Thoracic aorta endothelial cell (primary cell): ENCODE results near the gene MAN1B1. TPM values are rescaled to one million over a fixed set of nuclear protein-coding genes. Genes with fewer than 3 reads are reported as not detected.

Experiments used
- small RNA-seq: library from RNA; depleted of rRNA; stranded (forward); fragments of <200 nt; gene quantifications from one replicate; pipeline ENCODE3, GENCODE V24; 2012
- total RNA-seq: library from RNA; depleted of rRNA; stranded (reverse); fragments of >200 nt; gene quantifications from 2 replicates; pipeline ENCODE4 v1.2.3, GENCODE V29; 2012

MAN1B1 gene
- total RNA-seq, result 45.7 and 53.3 TPM in 2 replicates

DNA sequence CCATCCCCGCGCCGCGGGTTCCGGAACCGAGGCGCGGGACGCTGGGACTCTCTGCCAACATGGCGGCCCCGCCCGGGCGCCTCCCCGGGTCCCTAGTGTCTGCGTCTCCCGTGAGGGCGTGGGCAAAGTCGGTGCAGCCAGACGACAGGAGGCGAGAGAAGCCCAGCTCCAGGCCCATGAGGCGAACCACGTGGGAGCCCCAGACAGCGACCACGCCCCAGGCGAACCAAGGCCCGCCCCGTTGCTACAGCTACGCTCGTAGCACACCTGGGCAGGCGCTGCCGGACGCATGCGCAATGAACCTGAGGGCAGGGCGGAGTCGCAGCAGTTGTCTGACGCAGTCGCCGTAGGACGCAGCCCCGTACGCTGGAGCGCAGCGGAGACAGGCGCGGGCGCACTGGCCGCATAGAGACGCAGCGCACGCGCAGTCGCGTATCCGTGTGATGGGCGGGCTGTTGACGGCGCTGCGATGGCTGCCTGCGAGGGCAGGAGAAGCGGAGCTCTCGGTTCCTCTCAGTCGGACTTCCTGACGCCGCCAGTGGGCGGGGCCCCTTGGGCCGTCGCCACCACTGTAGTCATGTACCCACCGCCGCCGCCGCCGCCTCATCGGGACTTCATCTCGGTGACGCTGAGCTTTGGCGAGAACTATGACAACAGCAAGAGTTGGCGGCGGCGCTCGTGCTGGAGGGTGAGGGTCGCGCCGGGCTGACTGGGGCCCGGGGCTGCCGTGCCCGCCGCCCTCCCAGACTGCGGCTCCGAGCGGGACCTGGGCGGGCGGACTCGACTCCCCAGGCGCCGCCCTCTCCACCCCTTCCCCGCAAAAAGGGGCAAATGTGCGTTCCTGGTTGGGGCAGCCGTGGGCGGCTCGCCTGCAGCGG lies at the start of gene MAN1B1:
MAN1B1 (plus strand) TSS at position 455 of the 878 bp plus-strand sequence; CDS start at position 470, 15 bp downstream.

DNA sequence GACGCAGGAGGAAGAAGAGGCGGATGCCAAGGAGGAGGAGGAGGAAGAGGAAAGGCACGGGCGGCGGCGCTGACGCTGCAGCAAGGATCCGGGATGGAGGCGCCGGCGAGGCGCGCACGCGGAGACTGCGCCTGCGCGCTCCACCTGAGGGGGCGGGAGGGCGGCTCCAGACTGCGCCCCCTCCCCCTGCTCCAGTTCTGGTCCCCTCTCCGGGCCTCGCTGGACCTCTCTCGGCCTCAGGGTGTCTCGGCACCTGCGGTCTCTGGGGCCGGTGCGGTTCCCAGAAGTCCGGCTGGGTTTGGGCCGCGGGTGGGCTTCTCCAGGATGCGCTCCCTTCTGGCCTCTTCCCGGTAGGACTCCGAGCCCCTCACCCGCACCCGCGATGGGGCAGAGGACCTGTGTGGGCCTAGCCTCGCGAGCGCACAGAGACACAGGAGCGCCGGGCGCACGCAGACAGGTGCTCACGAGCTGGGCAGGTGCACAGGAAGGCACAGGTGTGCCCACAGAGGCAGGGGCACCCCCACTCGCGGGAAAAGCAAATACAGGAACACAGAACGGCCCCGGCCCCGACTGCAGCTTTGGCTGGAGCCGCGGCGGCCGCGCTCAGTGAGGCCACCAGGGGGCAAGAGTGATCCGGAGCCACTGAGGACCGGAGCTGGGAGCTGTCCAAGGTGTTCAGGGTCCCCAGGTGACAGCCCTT lies 40.5 kb upstream of the MAN1B1 start, which contains the start of gene NPDC1:
NPDC1 (minus strand) TSS at position 90 of the 700 bp plus-strand sequence. CDS start 188 bp downstream, outside the sequence.

DNA sequence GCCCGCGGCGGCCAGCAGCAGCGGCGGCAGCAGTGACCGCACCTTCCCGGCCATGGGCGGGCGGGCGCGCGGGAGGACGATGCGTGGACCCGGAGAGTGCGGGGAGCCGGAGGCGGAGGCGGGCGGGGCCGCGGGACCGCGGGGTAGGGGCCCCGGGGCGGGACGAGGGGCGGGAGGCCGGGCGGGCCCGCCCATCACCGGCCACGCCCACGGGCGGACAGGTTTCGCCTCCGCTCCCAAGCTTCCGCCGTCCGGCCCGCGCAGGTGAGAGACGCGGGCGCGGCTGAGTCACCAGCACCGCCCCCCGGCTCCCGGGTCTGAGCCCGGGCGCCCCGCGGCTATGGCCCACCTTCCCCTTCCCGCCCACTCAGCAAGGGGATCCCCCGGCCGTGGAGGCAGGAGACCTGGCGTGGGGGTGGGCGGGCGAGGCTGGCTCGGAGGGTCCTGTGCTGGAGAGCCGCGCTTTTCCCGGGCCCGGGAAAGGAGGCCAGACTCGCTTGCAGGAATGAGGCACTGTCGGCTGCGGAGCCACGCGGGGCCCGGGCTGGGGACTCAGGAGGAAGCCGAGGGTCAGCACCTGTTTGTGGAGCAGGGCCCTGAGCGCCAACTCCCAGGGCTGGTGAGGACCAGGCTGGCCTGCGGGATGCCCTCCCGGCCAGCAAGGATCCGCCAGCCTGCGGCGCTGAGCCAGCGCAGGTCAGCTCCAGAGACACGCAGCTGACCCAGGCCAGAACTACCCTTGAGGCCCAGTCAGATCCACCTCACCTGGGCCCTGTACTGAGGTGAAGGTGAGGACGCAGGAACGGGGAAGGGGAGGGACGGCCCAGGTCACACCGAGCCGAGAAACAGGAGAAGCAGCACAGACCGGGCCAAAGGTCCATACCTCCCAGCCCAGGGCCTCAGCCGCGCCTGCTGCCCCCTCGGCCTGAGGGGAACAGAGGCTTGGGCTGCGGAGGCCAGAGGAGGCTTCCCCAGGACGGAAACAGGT lies 32.5 kb upstream of the MAN1B1 start, which contains the start of gene ENTPD2:
ENTPD2 (minus strand) TSS at position 118 of the 988 bp plus-strand sequence; CDS start at position 54, 64 bp downstream.

DNA sequence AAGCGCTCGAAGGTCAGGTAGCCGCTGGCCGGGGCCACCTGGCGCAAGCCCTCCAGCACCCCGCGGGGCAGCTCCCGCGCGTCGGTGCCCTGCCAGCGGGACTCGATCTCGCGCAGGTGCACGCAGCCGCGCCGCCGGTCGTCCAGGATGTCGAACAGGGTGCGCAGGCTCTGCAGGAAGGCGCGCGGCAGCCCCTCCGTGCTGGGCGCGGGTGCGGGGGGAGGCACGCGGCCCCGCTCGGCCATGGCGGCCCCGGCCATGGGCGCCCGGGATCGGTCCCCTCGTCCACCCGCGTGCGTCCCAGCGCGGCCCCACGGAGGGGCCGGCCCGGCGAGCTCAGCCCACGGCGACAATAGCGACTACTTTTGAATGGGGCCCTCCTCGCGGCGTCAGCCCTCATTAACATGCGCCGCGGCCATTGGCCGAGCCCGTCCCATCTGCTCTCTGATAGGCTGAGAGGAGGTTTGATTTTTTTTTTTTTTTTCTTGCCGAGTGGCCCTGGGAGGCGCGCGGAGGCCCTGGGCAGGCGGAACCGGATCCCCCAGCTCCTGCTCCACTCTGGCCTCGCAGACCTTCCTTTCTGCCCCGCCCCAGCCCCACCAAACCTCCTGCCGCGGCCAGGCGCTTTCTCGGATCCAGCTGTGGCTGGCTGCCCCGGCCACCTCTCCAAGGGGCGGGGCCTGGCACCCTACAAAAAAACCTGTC lies 16.4 kb upstream of the MAN1B1 start, which contains the start of gene SAPCD2:
SAPCD2 (minus strand) TSS at position 357 of the 705 bp plus-strand sequence; CDS start at position 260, 97 bp downstream.

DNA sequence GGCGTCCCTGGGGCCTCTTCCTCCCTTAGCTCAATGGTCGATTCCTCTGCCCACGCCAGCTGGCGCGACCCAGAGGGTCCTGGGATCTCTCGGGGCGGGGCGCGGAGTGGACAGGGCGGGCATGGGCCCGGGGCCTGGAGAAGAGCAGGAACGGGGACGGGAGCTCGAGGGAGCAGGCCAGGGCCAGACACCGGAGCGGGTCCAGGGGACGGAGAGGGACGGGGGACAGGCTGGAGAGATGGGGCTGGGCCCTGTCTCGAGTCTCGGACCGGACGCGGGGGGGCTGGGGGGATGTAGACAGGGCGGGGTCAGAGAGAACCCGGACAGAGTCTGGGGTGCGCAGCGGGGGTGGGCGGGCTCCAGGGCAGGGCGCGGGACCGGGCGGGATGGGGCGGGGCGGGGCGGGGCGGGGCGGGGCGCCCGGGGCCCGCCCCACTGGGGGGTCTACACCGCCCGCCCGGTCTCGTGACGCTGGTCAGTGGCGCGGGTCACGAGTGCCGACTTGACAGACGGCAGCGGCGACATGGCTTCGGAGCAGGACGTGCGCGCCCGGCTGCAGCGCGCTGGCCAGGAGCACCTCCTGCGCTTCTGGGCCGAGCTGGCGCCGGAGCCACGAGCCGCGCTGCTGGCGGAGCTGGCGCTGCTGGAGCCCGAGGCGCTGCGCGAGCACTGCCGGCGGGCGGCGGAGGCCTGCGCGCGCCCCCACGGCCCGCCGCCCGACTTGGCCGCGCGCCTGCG lies 9.6 kb upstream of the MAN1B1 start, which contains the start of gene UAP1L1:
UAP1L1 (plus strand) TSS at position 508 of the 738 bp plus-strand sequence; CDS start at position 524, 16 bp downstream.

DNA sequence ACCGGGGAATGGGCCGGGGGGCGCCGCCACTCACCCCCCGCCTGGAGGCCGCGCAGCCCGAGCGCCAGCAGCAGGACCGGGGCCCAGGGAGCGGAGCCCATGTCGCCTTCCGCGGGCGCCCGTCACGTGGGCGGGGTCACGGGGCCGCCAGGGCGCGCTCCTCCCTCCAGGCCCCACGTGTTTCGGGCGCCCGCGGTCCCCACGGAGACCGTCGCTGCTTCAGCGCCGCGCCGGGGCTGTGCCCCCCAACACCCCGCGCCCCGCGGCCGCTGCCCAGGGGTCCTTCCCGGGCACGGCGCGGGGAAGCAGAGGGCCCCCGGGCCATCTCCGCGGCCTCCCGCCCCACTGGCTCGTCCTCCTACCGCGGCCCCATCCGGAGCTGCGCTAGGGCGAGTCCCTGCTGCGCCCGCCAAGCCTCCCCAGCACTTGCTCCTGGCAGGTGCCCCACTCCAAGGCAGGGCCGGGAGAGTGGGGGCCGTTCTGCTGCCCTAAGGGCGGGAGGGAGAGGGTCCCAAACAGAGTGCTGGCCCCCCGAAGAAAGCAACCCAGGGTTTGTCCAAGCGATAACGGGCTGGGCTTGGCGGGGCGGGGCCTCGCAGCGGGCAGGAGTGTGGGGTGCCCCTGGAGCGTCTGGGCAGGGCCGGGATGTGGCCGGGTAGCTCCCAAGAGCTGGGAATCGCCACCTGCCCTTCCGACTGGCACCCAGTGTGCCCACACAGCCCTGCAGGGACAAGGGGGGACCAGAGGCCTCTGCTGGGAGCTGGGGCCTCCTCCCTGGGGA lies 28.0 kb downstream of the MAN1B1 start, which contains the start of gene DPP7:
DPP7 (minus strand) TSS at position 121 of the 781 bp plus-strand sequence; CDS start at position 101, 20 bp downstream.

DNA sequence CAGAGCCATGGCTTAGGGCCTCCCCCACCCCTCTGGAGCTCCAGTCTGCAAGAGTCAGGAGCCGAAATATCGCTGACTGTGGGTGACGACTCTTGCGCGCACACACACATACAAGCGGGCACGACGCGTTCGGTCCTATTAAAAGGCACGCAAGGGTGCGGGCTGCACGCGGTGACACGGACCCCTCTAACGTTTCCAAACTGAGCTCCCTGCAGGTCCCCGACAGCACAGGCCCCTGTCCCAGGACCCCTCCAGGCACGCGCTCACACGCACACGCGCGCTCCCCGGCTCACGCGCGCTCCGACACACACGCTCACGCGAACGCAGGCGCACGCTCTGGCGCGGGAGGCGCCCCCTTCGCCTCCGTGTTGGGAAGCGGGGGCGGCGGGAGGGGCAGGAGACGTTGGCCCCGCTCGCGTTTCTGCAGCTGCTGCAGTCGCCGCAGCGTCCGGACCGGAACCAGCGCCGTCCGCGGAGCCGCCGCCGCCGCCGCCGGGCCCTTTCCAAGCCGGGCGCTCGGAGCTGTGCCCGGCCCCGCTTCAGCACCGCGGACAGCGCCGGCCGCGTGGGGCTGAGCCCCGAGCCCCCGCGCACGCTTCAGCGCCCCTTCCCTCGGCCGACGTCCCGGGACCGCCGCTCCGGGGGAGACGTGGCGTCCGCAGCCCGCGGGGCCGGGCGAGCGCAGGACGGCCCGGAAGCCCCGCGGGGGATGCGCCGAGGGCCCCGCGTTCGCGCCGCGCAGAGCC lies 52.1 kb downstream of the MAN1B1 start, which contains the start of gene GRIN1:
GRIN1 (plus strand) TSS at position 433 of the 746 bp plus-strand sequence. CDS start 333 bp downstream, outside the sequence.

Small RNA genes within 50 kb of the gene (small RNA-seq; reads per million reads assigned to genes)
- not detected for gene RF00153

Other genes with a start within 250 kb of the MAN1B1 start
- gene AJM1, start 244.5 kb upstream of the MAN1B1 start, total RNA-seq, result 0.66 and 0.72 TPM in 2 replicates
- 51.4 and 81.0 TPM in 2 replicates for gene PHPT1, start 237.6 kb upstream of the MAN1B1 start, total RNA-seq
- 1.9 and 2.0 TPM in 2 replicates for gene MAMDC4, start 234.6 kb upstream of the MAN1B1 start, total RNA-seq
- 173 and 174 TPM in 2 replicates for gene EDF1, start 220.7 kb upstream of the MAN1B1 start, total RNA-seq
- 11.0 and 14.3 TPM in 2 replicates for gene TRAF2, start 200.5 kb upstream of the MAN1B1 start, total RNA-seq
- gene FBXW5, start 142.2 kb upstream of the MAN1B1 start, total RNA-seq, result 95.3 and 115 TPM in 2 replicates
- gene C8G, start 141.7 kb upstream of the MAN1B1 start, total RNA-seq, result not detected in 2 replicates
- not detected in 2 replicates for gene LCN12, start 134.7 kb upstream of the MAN1B1 start, total RNA-seq
- not detected in 2 replicates for gene PTGDS, start 109.5 kb upstream of the MAN1B1 start, total RNA-seq
- gene LCNL1, start 104.0 kb upstream of the MAN1B1 start, total RNA-seq, result not detected in 2 replicates
- gene PAXX, start 94.6 kb upstream of the MAN1B1 start, total RNA-seq, result 16.6 and 17.4 TPM in 2 replicates
- gene CLIC3, start 90.4 kb upstream of the MAN1B1 start, total RNA-seq, result 0.14 and 0.27 TPM in 2 replicates
- 11.0 and 12.3 TPM in 2 replicates for gene ABCA2, start 58.7 kb upstream of the MAN1B1 start, total RNA-seq
- gene FUT7, start 54.9 kb upstream of the MAN1B1 start, total RNA-seq, result not detected in 2 replicates
- gene NPDC1, start 40.8 kb upstream of the MAN1B1 start, total RNA-seq, result 39.0 and 47.4 TPM in 2 replicates
- gene ENTPD2, start 32.9 kb upstream of the MAN1B1 start, total RNA-seq, result not detected in 2 replicates
- 19.7 and 36.7 TPM in 2 replicates for gene SAPCD2, start 16.4 kb upstream of the MAN1B1 start, total RNA-seq
- 16.2 and 20.7 TPM in 2 replicates for gene UAP1L1, start 9.5 kb upstream of the MAN1B1 start, total RNA-seq
- 55.6 and 69.3 TPM in 2 replicates for gene DPP7, start 27.7 kb downstream of the MAN1B1 start, total RNA-seq
- under 0.01 and 0.14 TPM in 2 replicates for gene GRIN1, start 52.2 kb downstream of the MAN1B1 start, total RNA-seq
- not detected in 2 replicates for gene LRRC26, start 83.1 kb downstream of the MAN1B1 start, total RNA-seq
- gene TMEM210, start 85.1 kb downstream of the MAN1B1 start, total RNA-seq, result not detected in 2 replicates
- gene ANAPC2, start 101.6 kb downstream of the MAN1B1 start, total RNA-seq, result 28.2 and 31.2 TPM in 2 replicates
- gene SSNA1, start 101.7 kb downstream of the MAN1B1 start, total RNA-seq, result 84.6 and 91.9 TPM in 2 replicates
- gene TPRN, start 113.8 kb downstream of the MAN1B1 start, total RNA-seq, result 6.3 and 8.7 TPM in 2 replicates
- 25.2 and 27.3 TPM in 2 replicates for gene TMEM203, start 118.7 kb downstream of the MAN1B1 start, total RNA-seq
- 8.2 and 11.1 TPM in 2 replicates for gene NDOR1, start 118.7 kb downstream of the MAN1B1 start, total RNA-seq
- 0.13 and 0.43 TPM in 2 replicates for gene RNF208, start 135.3 kb downstream of the MAN1B1 start, total RNA-seq
- 0.27 and 0.29 TPM in 2 replicates for gene CYSRT1, start 138.2 kb downstream of the MAN1B1 start, total RNA-seq
- gene RNF224, start 140.5 kb downstream of the MAN1B1 start, total RNA-seq, result 0.07 TPM in 1 of 2 replicates, not detected in the other
- gene SLC34A3, start 143.9 kb downstream of the MAN1B1 start, total RNA-seq, result not detected in 2 replicates
- 240 and 376 TPM in 2 replicates for gene TUBB4B, start 154.3 kb downstream of the MAN1B1 start, total RNA-seq
- gene STPG3, start 164.3 kb downstream of the MAN1B1 start, total RNA-seq, result not detected in 2 replicates
- 52.3 and 62.5 TPM in 2 replicates for gene NELFB, start 168.3 kb downstream of the MAN1B1 start, total RNA-seq
- 48.3 and 50.1 TPM in 2 replicates for gene TOR4A, start 190.7 kb downstream of the MAN1B1 start, total RNA-seq
- 12.1 and 16.5 TPM in 2 replicates for gene NRARP, start 215.3 kb downstream of the MAN1B1 start, total RNA-seq